TTC549 (cell line): ENCODE results near the gene PGAM2.
"Not testable (repeated sequence)": the region's sequence is repeated elsewhere in the genome, so short reads cannot be mapped to it uniquely, and the experiment has no call there.

Source experiments
- FAIRE-seq: peaks from 2 replicates; lab custom pipeline; 2012; peaks lifted over from hg19 to GRCh38; lab: Jason Lieb, UNC

Gene PGAM2

DNA sequence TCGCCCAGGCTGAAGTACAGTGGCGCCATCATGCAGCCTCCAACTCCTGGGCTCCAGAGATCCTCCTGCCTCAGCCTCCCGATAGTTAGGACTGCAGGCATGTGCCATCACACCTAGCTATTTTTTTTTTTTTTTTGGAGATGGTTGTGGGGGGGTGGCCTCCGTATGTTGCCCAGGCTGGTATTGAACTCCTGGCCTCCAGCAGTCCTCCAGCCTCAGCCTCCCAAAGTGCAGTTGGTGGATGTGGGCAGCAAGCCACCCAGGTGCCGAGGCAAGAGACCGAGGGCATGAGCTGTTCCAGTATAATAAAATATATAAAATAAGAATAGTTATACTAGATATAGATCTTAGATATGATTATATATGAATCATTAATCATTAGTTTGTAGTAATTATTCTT is 45.5 kb downstream of the PGAM2 start:
- not testable (repeated sequence) for FAIRE-seq

- FAIRE-seq = not testable (repeated sequence)
Observed at GRCh38 chr7:44018857-44019807, 46.2 kb downstream of the PGAM2 start.

GRCh38 chr7:44015090-44015489 is 50.3 kb downstream of the PGAM2 start:
- not testable (repeated sequence) for FAIRE-seq
